Measurements from ENCODE around the gene ARID1B.

The ARID1B gene

GRCh38 chr6:157213426-157213825 is 436.2 kb downstream of the ARID1B start:
- DNase-seq (ENCODE audit: low spot score) = no peak

DNA sequence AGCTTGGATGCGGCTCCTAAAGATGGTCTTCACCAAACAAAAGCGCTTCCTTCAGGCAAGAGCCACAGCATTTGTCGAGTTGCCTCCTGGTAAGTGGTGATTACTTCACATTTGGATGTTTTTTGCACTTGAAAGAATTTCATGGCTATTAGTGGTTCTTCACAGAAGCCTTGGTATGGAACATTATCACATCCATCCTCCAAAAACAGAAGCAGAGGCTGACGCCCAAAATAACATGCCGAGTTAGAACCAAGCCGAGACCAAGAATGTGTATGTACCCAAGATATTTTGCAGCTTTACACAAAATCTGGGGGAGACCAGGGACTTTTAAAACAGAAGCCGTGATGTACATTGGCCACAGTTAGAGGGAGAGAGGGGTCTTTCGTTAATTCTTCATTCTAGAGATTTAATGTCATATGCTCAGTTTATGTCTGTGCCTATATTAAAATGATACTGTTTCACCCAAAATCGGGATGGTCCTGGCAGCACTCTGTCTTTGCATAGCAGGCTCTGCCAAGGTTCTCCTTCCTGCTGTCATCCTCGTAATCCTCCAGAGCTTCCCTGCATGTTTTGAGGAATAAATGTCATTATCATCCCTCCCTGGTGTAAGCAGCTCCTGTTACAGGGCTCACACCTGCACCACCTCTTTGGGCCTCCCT is 436.9 kb downstream of the ARID1B start:
- DNase-seq (ENCODE audit: low spot score) = no peak

DNA sequence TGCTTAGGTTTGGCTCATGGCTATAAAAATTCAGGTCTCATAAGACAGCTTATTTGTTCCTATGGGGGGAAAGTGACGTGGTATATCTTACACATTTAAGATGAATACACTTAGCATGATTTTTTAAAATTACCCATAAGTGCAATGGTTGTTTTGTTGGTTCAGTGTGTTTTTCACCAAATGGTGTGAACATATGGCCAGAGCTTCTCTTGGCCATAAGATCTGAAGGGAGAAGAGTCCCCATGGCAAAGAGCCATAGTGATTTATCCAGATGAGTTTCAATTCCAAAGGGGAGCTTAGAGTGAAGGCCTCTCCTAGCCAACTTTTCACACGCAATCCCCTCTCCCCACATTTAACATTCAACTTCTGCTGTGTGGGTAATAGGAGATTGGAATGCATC is 438.5 kb downstream of the ARID1B start:
- DNase-seq (ENCODE audit: low spot score) = peak; percentile 51

DNA sequence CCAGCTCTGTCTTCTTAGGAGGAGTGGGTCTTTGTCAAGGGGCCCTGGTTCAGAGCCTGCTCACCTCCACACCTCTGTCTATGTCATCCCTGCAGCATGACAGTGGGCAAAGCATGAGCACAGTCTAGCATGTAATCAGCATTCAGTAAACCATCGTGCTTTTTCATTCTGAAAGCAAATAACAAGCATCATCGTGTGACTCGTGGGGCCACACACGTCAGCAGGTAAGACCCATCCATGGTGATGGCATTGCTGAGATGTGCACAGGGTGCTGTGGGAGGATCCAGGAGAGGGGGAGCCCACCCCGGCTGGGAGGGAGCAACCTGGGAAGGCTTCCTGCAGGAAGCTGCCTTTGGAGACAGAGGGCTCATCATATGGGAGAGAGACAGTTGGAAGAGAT is 439.4 kb downstream of the ARID1B start:
- no peak for DNase-seq (ENCODE audit: low spot score)

GRCh38 chr6:157217198-157217893 is 440.2 kb downstream of the ARID1B start:
- DNase-seq (ENCODE audit: low spot score) = no peak

DNA sequence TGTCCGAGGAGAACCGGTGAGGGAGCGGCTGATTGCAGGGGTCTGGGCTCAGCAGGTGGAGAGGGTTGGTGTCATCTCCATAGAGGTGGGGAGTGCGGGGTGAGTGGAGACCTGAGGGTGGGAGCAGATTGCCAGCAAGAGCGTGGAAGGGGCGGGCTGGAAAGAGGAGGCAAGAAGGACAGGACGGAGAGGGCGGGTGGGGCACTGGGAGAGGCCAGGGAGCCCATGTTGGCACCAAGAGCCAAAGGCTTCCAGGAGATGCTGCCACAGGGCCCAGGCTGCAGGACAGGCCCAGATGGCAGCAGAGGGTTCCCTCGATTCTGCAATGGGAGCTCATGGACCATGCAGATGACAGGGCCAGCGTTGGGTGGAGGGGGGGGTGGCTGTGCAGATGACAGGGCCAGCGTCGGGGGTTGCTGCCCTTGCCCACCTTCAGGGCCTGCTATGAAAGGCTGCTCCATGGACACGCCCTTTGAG is 440.8 kb downstream of the ARID1B start:
- DNase-seq (ENCODE audit: low spot score) = no peak

- no peak for DNase-seq (ENCODE audit: low spot score)
These were observed 441.4 kb downstream of the ARID1B start for GRCh38 chr6:157218371-157219198.

DNA sequence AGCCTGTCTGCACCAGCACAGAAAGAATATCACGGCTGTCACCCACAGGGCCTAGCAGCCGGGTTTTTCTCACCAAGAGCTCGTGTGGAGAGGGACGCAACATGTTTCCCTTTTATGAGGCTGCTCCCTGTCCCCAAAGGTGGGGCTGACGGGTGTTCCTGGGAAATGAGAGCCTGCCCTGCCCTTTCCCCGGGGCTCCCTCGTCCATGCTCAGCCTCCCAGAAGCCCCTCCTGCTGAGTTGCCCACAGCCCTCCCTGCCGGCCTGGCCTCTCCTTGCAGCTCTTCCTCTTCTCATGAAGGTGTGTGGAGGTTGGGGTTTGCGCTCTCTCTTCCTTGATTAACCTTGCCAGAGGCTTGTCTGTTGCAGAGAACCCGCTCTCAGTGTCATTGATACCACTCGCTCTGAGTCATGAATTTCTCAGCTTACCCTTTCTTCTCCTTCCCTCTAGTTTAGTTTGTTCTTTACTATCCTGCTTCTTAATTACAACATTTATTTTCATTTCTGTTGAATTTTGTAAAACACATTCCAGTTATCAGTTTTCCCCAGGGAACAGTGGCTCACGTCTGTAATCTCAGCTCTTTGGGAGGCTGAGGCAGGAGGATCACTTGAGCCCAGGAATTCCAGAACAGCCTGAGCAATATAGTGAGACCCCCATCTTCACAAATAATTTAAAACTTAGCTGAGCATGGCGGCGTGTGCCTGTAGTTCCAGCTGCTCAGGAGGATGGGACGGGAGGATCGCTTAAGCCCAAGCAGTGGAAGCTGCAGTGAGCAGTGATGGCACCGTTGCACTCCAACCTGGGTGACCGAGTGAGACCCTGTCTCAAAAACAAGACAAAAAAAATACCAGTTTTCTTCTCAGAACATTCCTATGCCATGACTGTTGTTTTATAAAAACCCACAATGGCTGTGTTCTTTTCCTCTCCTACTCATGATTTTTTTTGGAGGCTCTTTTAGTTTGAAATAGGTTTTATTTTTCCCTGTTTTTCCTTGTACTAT is 442.3 kb downstream of the ARID1B start:
- no peak for DNase-seq (ENCODE audit: low spot score)

GRCh38 chr6:157220485-157220884 is 443.3 kb downstream of the ARID1B start:
- DNase-seq (ENCODE audit: low spot score) = no peak

GRCh38 chr6:157221049-157221816 is 444.1 kb downstream of the ARID1B start:
- peak; percentile 61 for DNase-seq (ENCODE audit: low spot score)

- no peak for DNase-seq (ENCODE audit: low spot score)
These were observed 444.6 kb downstream of the ARID1B start for GRCh38 chr6:157221817-157222175.

DNA sequence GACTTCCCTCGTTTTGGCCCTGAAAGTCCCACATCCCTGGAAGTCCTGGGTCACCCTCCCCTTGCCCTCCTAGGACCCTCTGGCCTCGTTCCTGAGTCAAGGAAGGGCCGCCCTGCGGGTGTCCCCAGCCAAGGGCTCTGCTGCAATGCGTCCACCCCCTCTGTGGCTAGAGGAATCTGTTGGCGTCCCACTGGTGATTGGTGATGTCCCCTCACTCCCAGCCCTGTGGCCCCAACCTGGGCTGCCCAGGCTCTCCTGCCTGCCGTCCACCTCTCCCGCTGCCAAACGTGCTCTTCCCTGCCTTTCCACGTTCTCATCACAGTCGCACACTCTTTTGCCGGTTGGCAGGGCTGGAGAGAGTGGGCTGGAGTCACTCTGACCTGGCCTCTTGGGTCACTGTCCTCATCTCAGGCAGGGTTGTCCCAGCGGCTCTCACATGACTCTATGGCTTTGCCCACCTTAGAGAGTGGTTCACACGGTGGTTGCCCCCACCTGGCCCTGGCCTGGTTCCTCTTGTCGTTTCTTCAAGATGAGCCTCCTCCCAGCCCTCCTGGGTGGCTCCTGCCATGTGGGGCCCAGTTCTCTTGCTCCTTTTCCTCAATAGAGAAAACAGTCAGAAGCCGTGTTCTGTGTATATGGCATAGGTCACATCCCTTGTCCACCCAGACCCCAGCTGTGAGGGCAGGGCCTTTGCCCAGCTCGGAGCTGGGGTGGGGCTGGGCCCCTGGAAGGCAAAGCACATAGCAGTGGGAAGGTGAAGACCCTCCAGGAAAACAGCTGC is 445.2 kb downstream of the ARID1B start:
- DNase-seq (ENCODE audit: low spot score) = no peak

DNA sequence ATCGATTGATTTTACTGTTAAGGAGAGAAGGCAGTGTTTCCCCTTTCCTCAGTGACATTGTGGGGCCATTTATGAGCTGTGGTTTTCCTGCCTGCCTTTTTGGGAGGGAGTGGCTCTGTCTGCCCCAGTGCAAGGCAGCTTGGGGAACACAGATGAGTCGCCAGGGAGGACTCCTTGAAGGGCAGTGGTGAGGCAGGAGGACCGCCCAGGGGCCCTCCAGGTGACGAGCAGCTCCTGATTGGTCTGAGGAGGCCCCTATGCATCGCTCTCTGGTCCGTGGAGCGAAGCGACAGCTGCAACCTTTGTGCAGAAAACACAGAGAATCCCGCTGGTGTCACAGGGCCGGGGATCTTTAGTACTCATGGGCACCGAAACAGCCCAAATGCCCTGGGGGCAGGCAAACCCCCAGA is 445.8 kb downstream of the ARID1B start:
- DNase-seq (ENCODE audit: low spot score) = no peak

DNA sequence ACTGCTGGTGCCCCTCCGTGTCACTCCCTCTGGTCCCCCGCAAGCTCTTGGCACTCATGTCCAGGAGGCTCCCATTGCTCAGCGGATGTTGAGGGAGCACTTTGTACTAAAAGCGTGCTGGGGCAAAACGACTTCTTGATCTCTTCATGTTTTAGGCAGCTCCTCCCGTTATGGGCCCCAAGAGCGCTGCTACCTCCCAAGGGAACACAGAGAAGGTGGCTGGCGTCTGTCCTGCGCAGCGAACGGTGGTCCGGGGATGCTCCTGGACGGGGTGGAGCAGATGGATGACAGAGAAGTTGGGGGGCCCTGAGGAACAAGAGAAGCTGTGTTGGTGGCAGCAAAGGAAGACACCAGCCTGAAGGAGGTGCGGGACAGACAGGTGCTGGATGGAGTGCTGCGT is 446.3 kb downstream of the ARID1B start:
- DNase-seq (ENCODE audit: low spot score) = no peak

GRCh38 chr6:157224178-157224950 is 447.2 kb downstream of the ARID1B start:
- DNase-seq (ENCODE audit: low spot score) = no peak

DNA sequence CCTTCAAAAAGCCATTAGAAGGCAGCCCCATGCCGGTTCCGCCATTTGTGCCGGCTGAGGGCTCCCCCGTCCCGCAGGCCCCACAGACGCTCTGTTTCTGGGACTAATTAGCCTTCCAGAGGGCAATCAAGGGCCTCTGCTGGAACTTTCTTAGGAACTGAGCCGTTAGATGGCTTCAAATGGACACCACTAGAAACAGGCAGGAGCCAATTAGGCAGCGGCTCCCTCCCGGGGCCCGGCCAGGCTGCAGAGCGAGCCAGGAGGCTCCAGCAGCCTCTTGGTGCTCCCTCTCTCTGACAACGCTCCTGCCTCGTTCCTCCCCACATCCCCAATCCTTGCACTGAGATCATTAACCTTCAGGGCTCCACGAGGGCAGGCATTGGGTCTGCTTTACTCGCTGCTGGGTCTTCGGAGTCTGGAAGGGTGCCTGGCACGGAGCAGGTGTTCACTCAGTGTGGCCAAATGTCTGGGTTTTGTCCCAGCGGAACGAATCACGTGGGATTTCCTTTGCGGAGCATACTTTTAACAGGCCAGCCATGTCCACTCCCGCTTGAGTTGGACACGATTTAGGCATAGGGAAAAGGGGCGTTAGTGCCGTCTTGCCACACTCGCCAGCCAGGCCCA is 447.9 kb downstream of the ARID1B start:
- DNase-seq (ENCODE audit: low spot score) = peak; percentile 62

DNA sequence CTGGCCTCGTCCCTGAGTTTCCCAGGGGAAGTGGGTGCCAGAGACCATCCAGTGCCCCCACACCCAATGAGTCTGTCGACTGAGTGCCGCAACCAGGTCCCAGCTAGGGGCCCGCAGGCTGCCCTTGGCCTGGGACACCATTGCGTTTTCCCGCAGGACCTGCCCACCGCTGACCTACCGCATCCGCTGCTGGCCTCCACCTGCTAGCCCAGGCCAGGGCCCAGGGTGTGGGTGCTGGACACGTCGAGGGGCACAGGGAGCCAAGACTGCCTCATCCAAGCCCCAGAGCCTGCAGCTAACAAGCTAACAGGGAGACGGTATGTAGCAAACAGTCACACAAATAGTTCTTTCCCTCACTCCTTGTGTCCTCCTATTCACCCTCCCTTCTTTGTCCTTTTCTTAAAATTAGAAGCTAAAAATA is 448.4 kb downstream of the ARID1B start:
- DNase-seq (ENCODE audit: low spot score) = no peak

DNA sequence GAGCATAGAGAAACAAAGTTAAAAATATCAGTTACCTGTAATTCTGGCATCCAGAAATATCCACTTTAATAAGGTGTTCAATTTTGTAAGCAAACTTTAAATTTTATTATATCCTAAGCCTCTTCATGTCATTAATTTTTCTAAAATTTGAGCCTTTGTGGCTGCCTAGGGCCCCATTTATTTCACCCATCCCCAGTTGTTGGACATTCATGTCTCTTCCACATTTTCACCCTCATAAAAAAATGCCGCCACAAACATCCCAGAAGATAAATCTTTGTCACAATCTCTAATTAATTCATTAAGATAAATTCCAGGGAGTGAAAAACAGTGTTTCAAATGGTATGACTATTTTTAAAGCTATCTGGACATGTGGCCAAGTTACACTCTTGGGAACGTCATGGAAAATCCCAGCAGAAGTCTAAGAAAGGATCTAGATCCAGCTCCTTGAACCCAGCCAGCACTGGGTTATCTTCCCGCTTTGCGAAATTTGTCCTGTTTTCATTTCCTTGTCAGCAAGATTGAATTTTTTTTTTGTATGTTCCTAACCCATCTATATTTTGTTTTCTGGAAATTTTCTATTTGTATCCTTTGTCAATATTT is 448.9 kb downstream of the ARID1B start:
- no peak for DNase-seq (ENCODE audit: low spot score)

All from cerebellar cortex (tissue), 1 donor.